SH-SY5Y (cell line): ENCODE data around the gene REN.

Source experiments
- GATA2 ChIP-seq: IDR thresholded peaks from 2 replicates; pipeline ENCODE4 v1.6.1; 2011; ENCODE audit warnings: mild to moderate bottlenecking, low read depth, low read length
- GATA3 ChIP-seq: IDR thresholded peaks from 2 replicates; pipeline ENCODE4 v1.6.1; 2011; ENCODE audit warnings: low read depth, mild to moderate bottlenecking, low read length, moderate library complexity

GRCh38 chr1:204188959-204189639 lies 23.0 kb upstream of the REN start:
- TF ChIP-seq GATA3: no peak
- no peak for TF ChIP-seq GATA2
